Vagina (tissue), 2 donors: ENCODE data around the gene DNER. TPM values are rescaled to one million over a fixed set of nuclear protein-coding genes. Genes with fewer than 3 reads are reported as not detected.

Experiments used
- DNase-seq, 2 donors: peaks; one replicate each; pipeline ENCODE4 v3.0.0-alpha.2; 2017; ENCODE audit errors: extremely low spot score in 2 of 2
- H3K27ac ChIP-seq: fragments of 200-600 bp; sonication (generic); one replicate; pipeline ENCODE4 v1.5.1; 2019
- H3K27me3 ChIP-seq: fragments of 200-600 bp; sonication (generic); one replicate; pipeline ENCODE4 v1.5.1; 2019
- H3K36me3 ChIP-seq, 2 donors: fragments of 200-600 bp; sonication (generic); one replicate each; pipeline ENCODE4 v1.5.1; 2017 to 2019
- H3K4me1 ChIP-seq: fragments of 200-600 bp; sonication (generic); one replicate; pipeline ENCODE4 v1.5.1; 2019
- H3K4me3 ChIP-seq, 2 donors: fragments of 200-600 bp; sonication (generic); 1 replicate in 1 of 2; 2 replicates in 1 of 2; pipeline ENCODE4 v1.5.1; 2016 to 2019
- H3K9me3 ChIP-seq: fragments of 200-600 bp; sonication (generic); one replicate; pipeline ENCODE4 v1.5.1; 2019
- POLR2A ChIP-seq, 2 donors: fragments of 450-650 bp; IDR thresholded peaks; one replicate each; pipeline ENCODE4 v1.6.1; 2017; ENCODE audit warnings: antibody characterized with exemption in 2 of 2, mild to moderate bottlenecking in 2 of 2, moderate library complexity in 2 of 2
- POLR2AphosphoS5 ChIP-seq, 2 donors: sonication (generic); formaldehyde crosslinking; IDR thresholded peaks; one replicate each; pipeline ENCODE4 v1.9.0; 2017; ENCODE audit warnings: antibody characterized with exemption in 2 of 2, mild to moderate bottlenecking in 2 of 2, low read depth in 1 of 2; ENCODE audit not compliant: insufficient read depth in 1 of 2
- intact Hi-C: fragments of 100-400 bp; cut with DNase I; formaldehyde crosslinking; loops from one replicate; pipeline ENCODE4 v1.15.1; 2023
- total RNA-seq: library from RNA; depleted of rRNA; stranded (reverse); fragments of >200 nt; gene quantifications from one replicate; pipeline ENCODE4 v1.2.3, GENCODE V29; 2016
- TF ChIP-seq, protein P1 (sequence below), 3 experiments: fragments of 450-650 bp in 2 of 3; fragments of 200-600 bp in 1 of 3; sonication (generic) in 1 of 3; IDR thresholded peaks; one replicate each; pipeline ENCODE4 v1.5.1; 2017 to 2019; ENCODE audit warnings: antibody characterized with exemption in 3 of 3, mild to moderate bottlenecking in 2 of 3, moderate library complexity in 2 of 3

The DNER gene
- total RNA-seq, 1 donor from 2014 or later: 11.3 TPM

DNA sequence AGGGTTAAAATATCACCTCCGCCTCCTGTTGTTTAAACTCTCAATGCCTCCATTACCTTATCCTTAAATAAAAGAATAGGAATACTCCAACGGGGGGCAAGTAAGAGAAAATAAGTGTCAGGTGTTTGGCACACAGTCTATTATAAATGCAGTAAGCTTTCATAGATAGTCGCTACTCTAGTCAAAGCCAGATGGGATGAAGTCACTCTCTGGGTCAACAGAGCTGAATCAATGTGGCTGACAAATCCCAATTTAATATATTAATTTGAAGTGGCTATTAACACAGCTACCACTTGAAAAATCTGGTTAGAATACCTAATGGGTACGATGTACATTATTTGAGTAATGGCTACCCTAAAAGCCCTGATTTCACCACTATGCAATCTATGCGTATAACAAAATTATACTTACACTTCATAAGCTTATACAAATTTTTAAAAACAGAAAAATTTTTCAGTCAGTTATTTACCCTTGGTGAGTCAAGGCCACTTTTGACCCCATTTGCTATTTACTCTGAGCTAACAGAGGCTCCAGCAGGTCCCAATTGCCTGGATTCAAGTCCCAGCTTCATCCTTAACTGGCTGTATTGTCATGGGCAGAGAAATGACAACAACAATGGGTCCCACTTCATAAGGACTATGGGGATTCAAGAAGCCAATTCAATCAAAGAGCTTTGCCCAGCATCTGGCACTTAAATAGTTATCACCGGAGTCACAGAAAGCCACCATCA, 275.8 kb downstream of the DNER start:
- DNase-seq: no peak
- TF ChIP-seq POLR2A (IDR thresholded peaks at IDR 0.05) (no peak), POLR2AphosphoS5 (IDR thresholded peaks at IDR 0.05; ENCODE audit: insufficient read depth in 1 of 2, low read depth in 1 of 2) (no peak)
- TF ChIP-seq, protein P1, sequence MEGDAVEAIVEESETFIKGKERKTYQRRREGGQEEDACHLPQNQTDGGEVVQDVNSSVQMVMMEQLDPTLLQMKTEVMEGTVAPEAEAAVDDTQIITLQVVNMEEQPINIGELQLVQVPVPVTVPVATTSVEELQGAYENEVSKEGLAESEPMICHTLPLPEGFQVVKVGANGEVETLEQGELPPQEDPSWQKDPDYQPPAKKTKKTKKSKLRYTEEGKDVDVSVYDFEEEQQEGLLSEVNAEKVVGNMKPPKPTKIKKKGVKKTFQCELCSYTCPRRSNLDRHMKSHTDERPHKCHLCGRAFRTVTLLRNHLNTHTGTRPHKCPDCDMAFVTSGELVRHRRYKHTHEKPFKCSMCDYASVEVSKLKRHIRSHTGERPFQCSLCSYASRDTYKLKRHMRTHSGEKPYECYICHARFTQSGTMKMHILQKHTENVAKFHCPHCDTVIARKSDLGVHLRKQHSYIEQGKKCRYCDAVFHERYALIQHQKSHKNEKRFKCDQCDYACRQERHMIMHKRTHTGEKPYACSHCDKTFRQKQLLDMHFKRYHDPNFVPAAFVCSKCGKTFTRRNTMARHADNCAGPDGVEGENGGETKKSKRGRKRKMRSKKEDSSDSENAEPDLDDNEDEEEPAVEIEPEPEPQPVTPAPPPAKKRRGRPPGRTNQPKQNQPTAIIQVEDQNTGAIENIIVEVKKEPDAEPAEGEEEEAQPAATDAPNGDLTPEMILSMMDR (IDR thresholded peaks at IDR 0.05): no peak
- no peaks in the 10 kb centered on the region for H3K36me3 ChIP-seq
- intact Hi-C loops: no loop called here
- no peaks in the 10 kb centered on the region for H3K4me1 ChIP-seq
- no peak overlapping the region for H3K27ac ChIP-seq
- no peaks in the 10 kb centered on the region for H3K9me3 ChIP-seq
- no peaks in the 10 kb centered on the region for H3K27me3 ChIP-seq
- H3K4me3 ChIP-seq: no peak overlapping the region

DNA sequence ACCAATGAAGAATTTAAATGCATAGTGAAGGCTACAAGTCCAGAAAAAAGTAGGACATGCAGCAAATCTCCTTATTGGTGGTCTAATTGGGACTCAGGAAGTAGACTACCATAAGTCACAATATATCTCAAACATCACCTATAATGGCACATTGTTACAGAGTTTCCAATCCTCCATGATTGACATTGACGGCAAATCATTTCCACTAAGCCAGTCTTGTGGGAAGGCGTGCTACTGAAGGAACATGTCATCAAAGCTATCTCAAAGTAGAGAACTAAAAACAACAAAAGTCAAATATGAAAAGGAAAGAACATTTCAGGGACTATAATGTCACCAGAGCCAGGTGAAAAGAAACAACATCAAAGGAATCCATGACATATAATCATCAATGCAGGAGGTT, 276.9 kb downstream of the DNER start:
- intact Hi-C loops: no loop called here
- Histone ChIP-seq H3K4me3 (no peak overlapping the region), H3K4me1 (no peaks in the 10 kb centered on the region), H3K9me3 (no peaks in the 10 kb centered on the region), H3K27me3 (no peaks in the 10 kb centered on the region), H3K27ac (no peak overlapping the region), H3K36me3 (no peaks in the 10 kb centered on the region)
- TF ChIP-seq POLR2A (IDR thresholded peaks at IDR 0.05): no peak
- TF ChIP-seq POLR2AphosphoS5 (IDR thresholded peaks at IDR 0.05; ENCODE audit: insufficient read depth in 1 of 2, low read depth in 1 of 2): no peak
- TF ChIP-seq, protein P1 (IDR thresholded peaks at IDR 0.05): no peak
- no peak for DNase-seq

DNA sequence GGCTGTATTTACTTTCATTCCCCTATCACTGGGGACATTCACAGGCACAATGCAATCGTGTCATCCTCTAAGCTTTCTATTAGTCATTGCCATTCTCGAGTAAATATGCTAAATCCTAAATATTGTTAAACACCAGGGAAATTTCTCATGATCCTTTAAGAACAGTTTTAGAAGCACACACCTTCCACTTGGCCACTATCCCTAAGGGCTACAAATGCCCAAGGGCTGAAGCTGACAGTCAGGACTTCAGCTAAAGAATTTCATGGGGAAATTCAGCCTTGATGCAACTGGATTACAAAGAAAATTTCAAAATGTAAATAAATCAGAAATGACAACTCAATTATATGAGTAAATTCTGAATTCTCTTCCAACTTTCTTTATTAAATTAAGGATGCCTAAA, 280.2 kb downstream of the DNER start:
- no peak overlapping the region for H3K27ac ChIP-seq
- H3K36me3 ChIP-seq: no peaks in the 10 kb centered on the region
- H3K9me3 ChIP-seq: no peaks in the 10 kb centered on the region
- no peak for TF ChIP-seq POLR2AphosphoS5 (IDR thresholded peaks at IDR 0.05; ENCODE audit: insufficient read depth in 1 of 2, low read depth in 1 of 2)
- TF ChIP-seq, protein P1 (IDR thresholded peaks at IDR 0.05): no peak
- DNase-seq: no peak
- intact Hi-C loops: no loop called here
- no peaks in the 10 kb centered on the region for H3K4me1 ChIP-seq
- H3K27me3 ChIP-seq: no peaks in the 10 kb centered on the region
- no peak overlapping the region for H3K4me3 ChIP-seq

DNA sequence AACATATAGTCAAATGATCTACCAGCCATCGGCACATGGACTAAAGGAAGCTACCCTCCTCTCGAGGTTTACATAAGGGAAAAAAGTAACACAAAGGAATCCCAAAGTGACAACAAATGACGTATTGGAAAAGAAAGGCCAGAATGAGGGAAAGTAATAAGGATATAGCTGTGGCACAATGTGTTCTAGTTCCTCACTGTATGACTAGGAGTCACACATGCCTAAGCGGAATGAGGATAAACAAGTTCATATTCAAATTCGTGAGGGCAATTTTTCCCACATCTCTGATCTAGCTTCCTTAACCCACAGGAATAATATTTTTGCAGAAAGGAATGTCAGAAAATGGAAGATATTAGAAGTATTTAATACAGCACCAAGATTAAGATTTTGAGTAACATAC, 281.0 kb downstream of the DNER start:
- no peaks in the 10 kb centered on the region for H3K4me1 ChIP-seq
- H3K27ac ChIP-seq: no peak overlapping the region
- intact Hi-C loops: no loop called here
- TF ChIP-seq, protein P1 (IDR thresholded peaks at IDR 0.05): no peak
- TF ChIP-seq POLR2AphosphoS5 (IDR thresholded peaks at IDR 0.05; ENCODE audit: insufficient read depth in 1 of 2, low read depth in 1 of 2) (no peak), POLR2A (IDR thresholded peaks at IDR 0.05) (no peak)
- H3K27me3 ChIP-seq: no peaks in the 10 kb centered on the region
- no peaks in the 10 kb centered on the region for H3K36me3 ChIP-seq
- no peak overlapping the region for H3K4me3 ChIP-seq
- no peaks in the 10 kb centered on the region for H3K9me3 ChIP-seq
- no peak for DNase-seq

DNA sequence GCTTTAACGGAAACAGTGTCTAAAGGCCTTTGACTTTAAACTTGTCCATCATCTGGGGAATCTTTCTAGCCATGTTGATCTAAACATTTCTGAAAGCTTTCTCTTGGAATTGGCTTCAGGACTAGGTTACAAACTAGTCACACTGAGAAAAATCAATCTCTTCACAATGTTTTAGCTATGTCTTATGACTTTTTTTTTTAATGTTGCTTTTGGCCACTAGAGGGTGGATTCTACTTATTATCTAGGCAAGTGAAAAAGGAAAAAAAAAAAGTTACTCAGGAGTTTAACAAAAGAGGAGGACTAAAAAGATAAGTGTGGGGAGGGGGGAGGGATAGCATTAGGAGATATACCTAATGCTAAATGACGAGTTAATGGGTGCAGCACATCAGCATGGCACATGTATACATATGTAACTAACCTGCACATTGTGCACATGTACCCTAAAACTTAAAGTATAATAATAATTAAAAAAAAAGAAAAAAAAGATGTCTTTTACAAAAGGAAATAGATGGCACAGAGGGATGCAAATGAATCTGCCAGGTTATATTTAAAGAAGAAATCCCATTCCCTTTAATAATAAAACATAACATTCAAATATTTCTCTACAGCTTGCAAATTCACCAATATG, 282.9 kb downstream of the DNER start:
- Histone ChIP-seq H3K4me3 (no peak overlapping the region), H3K9me3 (no peaks in the 10 kb centered on the region), H3K4me1 (no peaks in the 10 kb centered on the region), H3K36me3 (no peaks in the 10 kb centered on the region), H3K27ac (peak overlapping the region; percentile 68), H3K27me3 (no peaks in the 10 kb centered on the region)
- intact Hi-C loops: no loop called here
- TF ChIP-seq POLR2AphosphoS5 (IDR thresholded peaks at IDR 0.05; ENCODE audit: insufficient read depth in 1 of 2, low read depth in 1 of 2) (peak in 1 of 2 donors; percentile 33), POLR2A (IDR thresholded peaks at IDR 0.05) (no peak)
- TF ChIP-seq, protein P1 (IDR thresholded peaks at IDR 0.05): peak in 2 of 3 experiments; percentile 34 to 47
- DNase-seq: no peak
